H1 (cell line): ENCODE data around the gene UBE2G2. TPM values are rescaled to one million over a fixed set of nuclear protein-coding genes. Genes with fewer than 3 reads are reported as not detected.

ENCODE experiments used
- CTCF ChIA-PET: fragments of 300-600 bp; sonication (Branson Sonifier 250); formaldehyde crosslinking; loops from one replicate; lab custom pipeline; 2021; ENCODE audit not compliant: partially characterized antibody; lab: Charles Lee
- POLR2A ChIA-PET: fragments of 300-600 bp; sonication (Branson Sonifier 250); formaldehyde crosslinking; loops from one replicate; lab custom pipeline; 2021; ENCODE audit warnings: inconsistent platforms; ENCODE audit not compliant: partially characterized antibody; lab: Charles Lee
- DNase-seq, 2 experiments: peaks; one replicate each; pipeline versions ENCODE4 v3.0.0 to v3.0.0-alpha.2; 2010 to 2022; ENCODE audit warnings: low spot score in 2 of 2, low read depth in 1 of 2, mixed read lengths in 1 of 2
- FAIRE-seq: peaks from 2 replicates; lab custom pipeline; 2011; peaks lifted over from hg19 to GRCh38; lab: Jason Lieb, UNC
- H2AFZ ChIP-seq: 2 replicates; pipeline ENCODE4 v1.8.1; 2012; ENCODE audit warnings: low read length, inconsistent platforms
- H2AK5ac ChIP-seq: 2 replicates; pipeline ENCODE4 v1.6.1; 2013; ENCODE audit warnings: low read depth, low read length
- H2BK120ac ChIP-seq: replicated peaks from 2 replicates; pipeline ENCODE3; 2013; ENCODE audit warnings: low read depth, low read length, inconsistent platforms
- H2BK12ac ChIP-seq: 2 replicates; pipeline ENCODE4 v1.6.1; 2013; ENCODE audit warnings: low read depth, low read length
- H2BK15ac ChIP-seq: 2 replicates; pipeline ENCODE4 v1.6.1; 2013; ENCODE audit warnings: low read length
- H2BK20ac ChIP-seq: 2 replicates; pipeline ENCODE4 v1.6.1; 2013; ENCODE audit warnings: low read length
- H2BK5ac ChIP-seq: 2 replicates; pipeline ENCODE4 v1.6.1; 2013; ENCODE audit warnings: low read depth, low read length
- H3K14ac ChIP-seq: 2 replicates; pipeline ENCODE4 v1.6.1; 2013; ENCODE audit warnings: inconsistent platforms; ENCODE audit not compliant: insufficient read length
- H3K18ac ChIP-seq: 2 replicates; pipeline ENCODE4 v1.6.1; 2013; ENCODE audit warnings: low read length; ENCODE audit errors: extremely low read depth
- H3K23ac ChIP-seq: 2 replicates; pipeline ENCODE4 v1.6.1; 2013; ENCODE audit warnings: inconsistent platforms; ENCODE audit not compliant: insufficient read length
- H3K23me2 ChIP-seq: 2 replicates; pipeline ENCODE4 v1.6.1; 2013; ENCODE audit warnings: low read depth, low read length
- H3K27ac ChIP-seq: 2 replicates; pipeline ENCODE4 v1.6.1; 2011; ENCODE audit warnings: low read depth, low read length, inconsistent platforms
- H3K27me3 ChIP-seq, 4 experiments: replicated peaks in 1 of 4; 1 replicate in 1 of 4; 2 replicates in 3 of 4; pipeline versions ENCODE4 v1.6.1 to v1.8.1; 2011 to 2013; ENCODE audit warnings: low read length in 3 of 4, mild to moderate bottlenecking in 3 of 4, inconsistent platforms in 2 of 4, mixed read lengths in 2 of 4, moderate library complexity in 1 of 4; ENCODE audit not compliant: control insufficient read depth in 3 of 4, insufficient read depth in 3 of 4; ENCODE audit errors: extremely low read depth in 1 of 4
- H3K36me3 ChIP-seq, 4 experiments: 2 replicates each; pipeline versions ENCODE4 v1.6.1 to v1.8.1; 2011 to 2013; ENCODE audit warnings: mild to moderate bottlenecking in 4 of 4, low read length in 3 of 4, moderate library complexity in 2 of 4, control low read depth in 1 of 4, inconsistent platforms in 1 of 4; ENCODE audit not compliant: insufficient read depth in 4 of 4, control insufficient read depth in 2 of 4
- H3K4ac ChIP-seq: replicated peaks from 2 replicates; pipeline ENCODE3; 2013; ENCODE audit warnings: low read length, low read depth, mixed read lengths, inconsistent platforms; ENCODE audit not compliant: insufficient read length
- H3K4me1 ChIP-seq, 4 experiments: replicated peaks in 1 of 4; 1 replicate in 1 of 4; 2 replicates in 3 of 4; pipeline versions ENCODE4 v1.6.1 to v1.8.1; 2011 to 2013; ENCODE audit warnings: low read length in 3 of 4, inconsistent platforms in 2 of 4, mixed read lengths in 1 of 4; ENCODE audit not compliant: insufficient read depth in 4 of 4, control insufficient read depth in 3 of 4
- H3K4me2 ChIP-seq, 2 experiments: 2 replicates each; pipeline versions ENCODE4 v1.6.1 to v1.8.1; 2011 to 2013; ENCODE audit warnings: low read depth in 2 of 2, low read length in 2 of 2, control low read depth in 1 of 2, inconsistent platforms in 1 of 2, mild to moderate bottlenecking in 1 of 2; ENCODE audit not compliant: insufficient read depth in 1 of 2
- H3K4me3 ChIP-seq, 4 experiments: fragments of 200-600, 300-600 bp in 1 of 4; sonication (generic), shearing (Covaris generic), sonication (Bioruptor Twin) in 1 of 4; 2 replicates each; pipeline versions ENCODE4 v1.5.1 to v1.8.1; 2011 to 2016; ENCODE audit warnings: low read length in 4 of 4, low read depth in 3 of 4, control low read depth in 2 of 4, inconsistent platforms in 2 of 4, mild to moderate bottlenecking in 2 of 4, mixed read lengths in 1 of 4, moderate library complexity in 1 of 4; ENCODE audit not compliant: insufficient read depth in 2 of 4; ENCODE audit errors: extremely low read depth in 1 of 4
- H3K56ac ChIP-seq: replicated peaks from 2 replicates; pipeline ENCODE3; 2013; ENCODE audit warnings: low read depth, mild to moderate bottlenecking, mixed read lengths, low read length, inconsistent platforms; ENCODE audit not compliant: insufficient read length
- H3K79me1 ChIP-seq: 2 replicates; pipeline ENCODE4 v1.6.1; 2013; ENCODE audit warnings: low read depth, low read length, control low read depth
- H3K79me2 ChIP-seq, 2 experiments: 2 replicates each; pipeline versions ENCODE4 v1.6.1 to v1.8.1; 2012 to 2013; ENCODE audit warnings: low read length in 2 of 2, mild to moderate bottlenecking in 2 of 2, inconsistent platforms in 1 of 2; ENCODE audit not compliant: insufficient read depth in 2 of 2, control insufficient read depth in 1 of 2
- H3K9ac ChIP-seq, 4 experiments: replicated peaks in 1 of 4; 1 replicate in 1 of 4; 2 replicates in 3 of 4; pipeline versions ENCODE4 v1.6.1 to v1.8.1; 2011 to 2013; ENCODE audit warnings: low read depth in 3 of 4, low read length in 3 of 4, control low read depth in 2 of 4, mild to moderate bottlenecking in 2 of 4, moderate library complexity in 2 of 4, inconsistent platforms in 1 of 4; ENCODE audit errors: extremely low read depth in 1 of 4
- H3K9me3 ChIP-seq, 2 experiments: 2 replicates each; pipeline versions ENCODE4 v1.6.1 to v1.8.1; 2012 to 2013; ENCODE audit warnings: mild to moderate bottlenecking in 2 of 2, moderate library complexity in 2 of 2, control low read depth in 1 of 2, inconsistent platforms in 1 of 2, low read depth in 1 of 2, low read length in 1 of 2, mixed read lengths in 1 of 2; ENCODE audit not compliant: insufficient read depth in 2 of 2
- H4K20me1 ChIP-seq, 2 experiments: replicated peaks in 1 of 2; 2 replicates each; pipeline versions ENCODE3 to v1.8.1; 2011 to 2013; ENCODE audit warnings: inconsistent platforms in 2 of 2, low read length in 2 of 2, mild to moderate bottlenecking in 1 of 2; ENCODE audit not compliant: insufficient read depth in 2 of 2, control insufficient read depth in 1 of 2
- H4K5ac ChIP-seq: 2 replicates; pipeline ENCODE4 v1.6.1; 2013; ENCODE audit warnings: low read length, low read depth, mixed read lengths, inconsistent platforms; ENCODE audit not compliant: insufficient read length
- H4K8ac ChIP-seq: 2 replicates; pipeline ENCODE4 v1.8.0; 2013; ENCODE audit warnings: mild to moderate bottlenecking, moderate library complexity, low read length, inconsistent platforms; ENCODE audit not compliant: insufficient read depth; ENCODE audit errors: extremely low read depth
- H4K91ac ChIP-seq: replicated peaks from 2 replicates; pipeline ENCODE3; 2013; ENCODE audit warnings: low read length, mixed read lengths, inconsistent platforms; ENCODE audit not compliant: insufficient read length
- ATF3 ChIP-seq: IDR thresholded peaks from 2 replicates; pipeline ENCODE4 v1.6.1; 2011; ENCODE audit warnings: low read depth, mild to moderate bottlenecking, low read length; ENCODE audit not compliant: insufficient read depth
- BCL11A ChIP-seq, 2 experiments: IDR thresholded peaks; one replicate each; pipeline ENCODE4 v1.6.1; 2011; ENCODE audit warnings: low read depth in 2 of 2, low read length in 2 of 2, mild to moderate bottlenecking in 2 of 2
- CREB1 ChIP-seq: IDR thresholded peaks from 2 replicates; pipeline ENCODE4 v1.6.1; 2012; ENCODE audit warnings: inconsistent platforms
- EZH2 ChIP-seq: fragments of 200-600 bp; sonication (generic); IDR thresholded peaks from 2 replicates; pipeline ENCODE4 v1.7.1; 2012; ENCODE audit warnings: low read depth, mild to moderate bottlenecking, moderate library complexity, low read length, inconsistent platforms; ENCODE audit not compliant: severe bottlenecking
- HDAC6 ChIP-seq: IDR thresholded peaks from one replicate; pipeline ENCODE4 v1.7.1; 2012; ENCODE audit warnings: low read depth, mild to moderate bottlenecking, inconsistent platforms, low read length, moderate library complexity
- MAFK ChIP-seq: IDR thresholded peaks from 2 replicates; pipeline ENCODE4 v1.6.1; 2012; ENCODE audit warnings: low read depth, mild to moderate bottlenecking, improper control_type of control experiment, low read length
- POLR2AphosphoS5 ChIP-seq: IDR thresholded peaks from 2 replicates; pipeline ENCODE4 v1.6.1; 2011; ENCODE audit warnings: low read depth, low read length
- RNF2 ChIP-seq: fragments of 200-900, 300-1000 bp; sonication (generic); IDR thresholded peaks from 2 replicates; pipeline ENCODE4 v1.7.1; 2016; ENCODE audit warnings: borderline replicate concordance, low read depth, mild to moderate bottlenecking, antibody characterized with exemption, low read length; ENCODE audit not compliant: poor library complexity, severe bottlenecking; ENCODE audit errors: missing control alignments
- SRF ChIP-seq: IDR thresholded peaks from 2 replicates; pipeline ENCODE4 v1.6.1; 2011; ENCODE audit warnings: mild to moderate bottlenecking, low read depth, low read length, moderate library complexity
- SUZ12 ChIP-seq: fragments of 200-600 bp; sonication (generic); IDR thresholded peaks from 2 replicates; pipeline ENCODE4 v1.6.1; 2012; ENCODE audit warnings: mild to moderate bottlenecking, inconsistent platforms, low read length, moderate library complexity, mixed read lengths
- WGBS, 2 experiments: shearing (Covaris generic) in 1 of 2; methylation state at CpG; one replicate each; pipeline versions ENCODE4 v1.1.6 to v1.1.7; 2013 to 2015; ENCODE audit warnings: low lambda C conversion rate in 2 of 2, mixed read lengths in 2 of 2, inconsistent platforms in 1 of 2, low coverage in 1 of 2, missing lambda C conversion rate in 1 of 2; ENCODE audit not compliant: insufficient replicate concordance in 2 of 2, insufficient coverage in 1 of 2, insufficient read length in 1 of 2; ENCODE audit errors: extremely low coverage in 1 of 2, missing lambda C conversion rate in 1 of 2; 5-methylcytosine and 5-hydroxymethylcytosine counted together
- polyA plus RNA-seq, 7 experiments: library from polyadenylated mRNA; depleted of rRNA in 3 of 7; stranded (reverse) in 5 of 7; unstranded in 2 of 7; fragments of >200 nt in 5 of 7; fragments of 200-250 nt in 2 of 7; gene quantifications; 1 replicate in 5 of 7; 2 replicates in 1 of 7; 4 replicates in 1 of 7; pipeline versions ENCODE4 v1.2.1 to v1.2.3, GENCODE V29; 2011 to 2013; ENCODE audit warnings: missing spikeins in 2 of 7, mixed read lengths in 2 of 7
- total RNA-seq: library from RNA; stranded (reverse); fragmentation: NEBNext Ultra II Directional; extraction: Animal tissue kit (Norgen Biotek cat#: 25700); gene quantifications from 2 replicates; pipeline ENCODE4 v1.2.1, GENCODE V29; 2021

Gene UBE2G2
- total and polyA plus RNA-seq, 2 of the 8 experiments (the other 6 are each of a cell fraction or from before 2014, with no cell fraction given) = 96.3 to 101 TPM

- peaks cover 0 to 8% (median 1%) of the 10 kb centered on the region in 4 experiments; a peak in 3 of 7 replicates for H3K4me1 ChIP-seq
- peaks cover 5% of the 10 kb centered on the region for H3K23me2 ChIP-seq
- no peaks in the 10 kb centered on the region for H3K9me3 ChIP-seq
- H3K4ac ChIP-seq = no peak overlapping the region
- no peak overlapping the region for H2BK5ac ChIP-seq
- H2BK15ac ChIP-seq = no peak overlapping the region
- H3K27ac ChIP-seq = no peak overlapping the region
- H3K23ac ChIP-seq = no peak overlapping the region
- H2BK120ac ChIP-seq = no peak overlapping the region
- no peak overlapping the region for H4K8ac ChIP-seq
- no peak overlapping the region for H3K14ac ChIP-seq
- H2AK5ac ChIP-seq = no peak overlapping the region
- no peak overlapping the region for H4K5ac ChIP-seq
- FAIRE-seq (no peak), DNase-seq (no peak)
- ChIA-PET POLR2A (interaction anchor here (0.8 to 8.0 kb wide), 6 partner anchors 10 to 60 kb away, joined by 3 to 72 read pairs (median 4); no protein-coding TSS in a partner anchor), CTCF (interaction anchor here (1.0 to 3.1 kb wide), 4 partner anchors 11 to 317 kb away, joined by 3 to 12 read pairs (median 3); no protein-coding TSS in a partner anchor)
- no peak overlapping the region for H3K4me2 ChIP-seq
- 0 out of 2 replicates have a peak, but pooled peaks cover 2% of the 10 kb centered on the region for H3K79me1 ChIP-seq
- peaks cover 6% of the 10 kb centered on the region in 2 experiments for H4K20me1 ChIP-seq
- H3K27me3 ChIP-seq = no peaks in the 10 kb centered on the region
- H3K4me3 ChIP-seq = no peak overlapping the region
- H3K79me2 ChIP-seq = peaks cover 8 to 17% of the 10 kb centered on the region in 2 experiments
- no peak overlapping the region for H2AFZ ChIP-seq
- no peak overlapping the region for H3K56ac ChIP-seq
- H3K18ac ChIP-seq = no peak overlapping the region
- H4K91ac ChIP-seq = no peak overlapping the region
- H3K36me3 ChIP-seq = peaks cover 0 to 24% (median 15%) of the 10 kb centered on the region in 4 experiments; a peak in 5 of 8 replicates
- no peak overlapping the region for H3K9ac ChIP-seq
- no peak overlapping the region for H2BK20ac ChIP-seq
- 94% methylated on average over 6 of the region's 6 CpGs; no CpG with 5 or more reads in 1 of the 2 experiments for WGBS, 2 experiments
- no peak overlapping the region for H2BK12ac ChIP-seq
- no peak for TF ChIP-seq CREB1
- no peak for TF ChIP-seq SUZ12
- no peak for TF ChIP-seq BCL11A (IDR thresholded peaks at IDR 0.05; ENCODE audit: low read depth in 2 of 2, low read length in 2 of 2)
- no peak for TF ChIP-seq SRF
- TF ChIP-seq POLR2AphosphoS5 = no peak
- no peak for TF ChIP-seq MAFK
- no peak for TF ChIP-seq RNF2
- TF ChIP-seq HDAC6 = no peak
- TF ChIP-seq ATF3 = no peak
- no peak for TF ChIP-seq EZH2
These were observed 3.1 kb upstream of the UBE2G2 start for GRCh38 chr21:44804762-44805161.
